PC-3 (cell line): Measurements from ENCODE around the gene PTCH1.

Source experiments
- CTCF ChIP-seq: fragments of 300-600 bp; sonication (generic); conservative IDR thresholded peaks from 2 replicates; pipeline ENCODE4 v1.5.1; 2017; ENCODE audit warnings: antibody characterized with exemption, low read depth, mild to moderate bottlenecking, low read length
- EZH2 ChIP-seq: fragments of 300-600 bp; sonication (generic); IDR thresholded peaks from one replicate; pipeline ENCODE4 v1.6.1; 2017; ENCODE audit warnings: antibody characterized with exemption, mild to moderate bottlenecking, low read length; ENCODE audit not compliant: unreplicated experiment
- EZH2phosphoT487 ChIP-seq: fragments of 300-600 bp; sonication (generic); IDR thresholded peaks from 2 replicates; pipeline ENCODE4 v1.6.1; 2018; ENCODE audit warnings: mild to moderate bottlenecking, antibody characterized with exemption, low read length, borderline replicate concordance

DNA sequence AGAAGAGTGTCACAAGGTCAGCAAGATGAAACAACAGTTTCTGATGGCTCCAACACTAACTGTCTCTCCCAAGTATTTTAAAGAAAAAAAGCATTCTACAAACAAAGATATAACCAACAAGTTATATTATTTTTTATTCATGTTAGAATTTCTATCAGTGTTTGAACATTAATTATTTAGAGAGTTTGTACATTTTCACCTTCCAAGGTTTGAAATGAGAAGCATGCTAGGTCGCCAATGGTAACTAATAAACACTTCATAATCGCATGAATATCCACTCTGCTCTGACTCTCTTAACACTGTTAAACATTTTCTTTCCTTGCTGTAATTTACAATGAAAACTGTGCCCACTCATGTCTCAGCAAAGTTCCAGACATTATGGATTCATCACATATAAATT, 73.5 kb downstream of the PTCH1 start:
- TF ChIP-seq EZH2phosphoT487 (no peak), CTCF (no peak), EZH2 (no peak)
